Natural killer cell (primary cell): ENCODE data around the gene KCNK16. TPM values are rescaled to one million over a fixed set of nuclear protein-coding genes. Genes with fewer than 3 reads are reported as not detected.

ENCODE experiments used
- ATAC-seq, 3 donors: fragments of 150-1000 bp in 2 of 3; fragments of 200-7000 bp in 1 of 3; cut with Tn5 transposase; 1 replicate in 1 of 3; 2 replicates in 2 of 3; pipeline ENCODE4 v1.10.0; 2021; ENCODE audit warnings: mild to moderate bottlenecking in 2 of 3, moderate library complexity in 2 of 3
- DNase-seq, 2 donors: peaks; one replicate each; pipeline versions ENCODE4 v3.0.0 to v3.0.0-alpha.2; 2013 to 2021; ENCODE audit warnings: mixed read lengths in 1 of 2
- H3K27ac ChIP-seq: one replicate; pipeline ENCODE4 v1.5.1; 2013; ENCODE audit warnings: mild to moderate bottlenecking, low read length
- H3K27me3 ChIP-seq: one replicate; pipeline ENCODE4 v1.6.1; 2013; ENCODE audit warnings: low read length; ENCODE audit not compliant: control insufficient read depth, insufficient read depth
- H3K36me3 ChIP-seq: one replicate; pipeline ENCODE4 v1.6.1; 2013; ENCODE audit warnings: low read length; ENCODE audit not compliant: control insufficient read depth, insufficient read depth
- H3K4me1 ChIP-seq: one replicate; pipeline ENCODE4 v1.6.1; 2013; ENCODE audit warnings: low read length; ENCODE audit not compliant: control insufficient read depth, insufficient read depth
- H3K4me3 ChIP-seq: one replicate; pipeline ENCODE4 v1.5.1; 2013; ENCODE audit warnings: low read length
- H3K9me3 ChIP-seq: one replicate; pipeline ENCODE4 v1.6.1; 2013; ENCODE audit warnings: low read length; ENCODE audit not compliant: control insufficient read depth, insufficient read depth
- H3K27ac Mint-ChIP-seq, 2 donors: one replicate each; pipeline ENCODE4 v1.8.0; 2022; ENCODE audit warnings: mild to moderate bottlenecking in 2 of 2, mixed read lengths in 2 of 2, moderate library complexity in 1 of 2
- H3K27me3 Mint-ChIP-seq, 2 donors: one replicate each; pipeline ENCODE4 v1.8.0; 2022; ENCODE audit warnings: low read depth in 2 of 2, mixed read lengths in 2 of 2
- H3K36me3 Mint-ChIP-seq: one replicate; pipeline ENCODE4 v1.8.0; 2022; ENCODE audit warnings: mixed read lengths
- H3K4me1 Mint-ChIP-seq, 2 donors: one replicate each; pipeline ENCODE4 v1.8.0; 2022; ENCODE audit warnings: mixed read lengths in 2 of 2
- H3K4me3 Mint-ChIP-seq: one replicate; pipeline ENCODE4 v1.8.0; 2022; ENCODE audit warnings: mild to moderate bottlenecking, moderate library complexity, mixed read lengths
- H3K9me3 Mint-ChIP-seq, 2 donors: one replicate each; pipeline ENCODE4 v1.8.0; 2022; ENCODE audit warnings: mixed read lengths in 2 of 2
- CTCF ChIP-seq: fragments of 200-600 bp; IDR thresholded peaks from one replicate; pipeline ENCODE4 v1.8.0; 2022; ENCODE audit warnings: antibody characterized with exemption
- WGBS: methylation state at CpG from one replicate; pipeline ENCODE4 v1.1.7; 2013; ENCODE audit warnings: missing lambda C conversion rate; ENCODE audit not compliant: insufficient coverage; 5-methylcytosine and 5-hydroxymethylcytosine counted together
- intact Hi-C: fragments of 100-400 bp; cut with micrococcal nuclease; formaldehyde crosslinking; loops from one replicate; pipeline ENCODE4 v1.14.2; 2022
- total RNA-seq, 4 donors: library from RNA; stranded (reverse); fragments of 120-200 nt in 1 of 4; gene quantifications; one replicate each; pipeline versions ENCODE4 v1.2.3 to v1.2.4, GENCODE V29; 2013 to 2022

The KCNK16 gene
- total RNA-seq, 3 donors from 2014 or later (not counting 1 experiment from before 2014, with no cell fraction given): not detected

- Mint-ChIP-seq H3K36me3 (no peaks in the 10 kb centered on the region), H3K27ac (no peak overlapping the region), H3K9me3 (no peaks in the 10 kb centered on the region), H3K4me3 (no peak overlapping the region), H3K27me3 (no peaks in the 10 kb centered on the region), H3K4me1 (peaks cover 0 to 10% of the 10 kb centered on the region in 2 donors)
- ATAC-seq (no peak), DNase-seq (no peak)
- TF ChIP-seq CTCF: no peak
- H3K27ac ChIP-seq: no peak overlapping the region
- no peak overlapping the region for H3K4me3 ChIP-seq
- no peaks in the 10 kb centered on the region for H3K9me3 ChIP-seq
- 89% methylated on average over 15 of the region's 15 CpGs for WGBS
- intact Hi-C loops: loop anchor here (5.0 kb wide), 1 partner anchor 1499 kb away; no protein-coding TSS in a partner anchor
- no peaks in the 10 kb centered on the region for H3K27me3 ChIP-seq
- no peaks in the 10 kb centered on the region for H3K36me3 ChIP-seq
- H3K4me1 ChIP-seq: no peaks in the 10 kb centered on the region
Measured at GRCh38 chr6:39348740-39349139, 26.2 kb upstream of the KCNK16 start.

GRCh38 chr6:39347906-39348585, 25.5 kb upstream of the KCNK16 start:
- Mint-ChIP-seq H3K4me3 (no peak overlapping the region), H3K4me1 (peaks cover 0 to 10% of the 10 kb centered on the region in 2 donors), H3K36me3 (no peaks in the 10 kb centered on the region), H3K27ac (peak overlapping the region in 1 of 2 donors; percentile 53), H3K27me3 (no peaks in the 10 kb centered on the region), H3K9me3 (no peaks in the 10 kb centered on the region)
- Histone ChIP-seq H3K4me3 (no peak overlapping the region), H3K9me3 (no peaks in the 10 kb centered on the region), H3K36me3 (no peaks in the 10 kb centered on the region), H3K27ac (no peak overlapping the region), H3K4me1 (peaks cover 7% of the 10 kb centered on the region), H3K27me3 (no peaks in the 10 kb centered on the region)
- intact Hi-C loops: loop anchor here (2.0 to 5.0 kb wide), 2 partner anchors 961 to 1499 kb away; no protein-coding TSS in a partner anchor
- DNase-seq (peak; percentile 50 to 66), ATAC-seq (peak; percentile 65 to 84 (median 81))
- TF ChIP-seq CTCF: peak; percentile 88
- WGBS: 33% methylated on average over 8 of the region's 9 CpGs

GRCh38 chr6:39347206-39347605, 24.7 kb upstream of the KCNK16 start:
- DNase-seq (no peak), ATAC-seq (no peak)
- Mint-ChIP-seq H3K36me3 (no peaks in the 10 kb centered on the region), H3K4me1 (peaks cover 0 to 10% of the 10 kb centered on the region in 2 donors), H3K27me3 (no peaks in the 10 kb centered on the region), H3K27ac (no peak overlapping the region), H3K4me3 (no peak overlapping the region), H3K9me3 (no peaks in the 10 kb centered on the region)
- no peak overlapping the region for H3K27ac ChIP-seq
- TF ChIP-seq CTCF: no peak
- WGBS: 87% methylated on average over 6 of the region's 6 CpGs
- no peak overlapping the region for H3K4me3 ChIP-seq
- H3K36me3 ChIP-seq: no peaks in the 10 kb centered on the region
- H3K27me3 ChIP-seq: no peaks in the 10 kb centered on the region
- intact Hi-C loops: loop anchor here (2.0 to 5.0 kb wide), 2 partner anchors 962 to 1500 kb away; no protein-coding TSS in a partner anchor
- H3K9me3 ChIP-seq: no peaks in the 10 kb centered on the region
- peaks cover 15% of the 10 kb centered on the region for H3K4me1 ChIP-seq
